ENCODE data around the gene ZNF467.

Gene ZNF467

DNA sequence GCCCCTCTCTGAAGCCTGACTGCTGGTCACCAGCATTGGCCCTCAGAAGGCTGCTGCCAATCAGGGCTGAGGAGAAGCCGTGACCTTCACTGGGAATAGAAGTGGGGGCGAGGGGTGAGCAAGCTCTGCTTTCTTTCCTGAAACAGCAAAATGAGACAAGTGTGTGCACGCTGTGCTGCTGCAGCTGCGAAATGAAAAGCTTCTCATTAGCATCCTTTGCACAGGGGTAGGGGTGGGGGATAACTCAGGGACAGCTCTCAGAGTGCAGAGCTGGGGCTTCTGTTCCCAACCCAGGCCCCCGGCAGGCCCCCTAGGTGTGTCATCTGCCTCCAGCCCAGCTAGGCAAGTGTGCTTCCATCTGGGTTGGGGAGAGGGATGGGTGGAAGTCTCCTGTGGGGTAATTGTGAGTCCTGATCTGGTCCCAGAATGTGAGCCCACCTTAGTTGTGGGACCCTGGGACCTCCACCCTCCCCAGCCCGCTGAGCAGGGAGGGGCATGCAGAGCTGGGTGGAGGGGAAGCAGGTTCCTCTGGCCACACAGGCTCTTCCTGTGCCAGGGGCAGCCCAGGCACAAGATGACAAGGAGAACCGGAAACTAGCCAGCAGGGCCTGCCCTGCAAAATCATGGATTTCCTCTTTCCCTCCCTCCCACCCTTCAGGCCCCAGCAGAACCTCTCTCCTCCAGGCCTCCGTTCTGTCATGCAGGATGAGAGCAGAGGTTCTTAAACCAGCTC, 22.2 kb downstream of the ZNF467 start:
- TF ChIP-seq CTCF (IDR thresholded peaks at IDR 0.05; ENCODE audit: low read depth, low read length) = no peak
- no peak overlapping the region for H3K4me3 ChIP-seq (ENCODE audit: low read depth, low read length)

- H3K4me3 ChIP-seq (ENCODE audit: low read depth, low read length) = no peak overlapping the region
- TF ChIP-seq CTCF (IDR thresholded peaks at IDR 0.05; ENCODE audit: low read depth, low read length) = no peak
Measured at GRCh38 chr7:149750122-149750845, 23.1 kb downstream of the ZNF467 start.

GRCh38 chr7:149748076-149748874, 25.1 kb downstream of the ZNF467 start:
- no peak overlapping the region for H3K4me3 ChIP-seq (ENCODE audit: low read depth, low read length)
- no peak for TF ChIP-seq CTCF (IDR thresholded peaks at IDR 0.05; ENCODE audit: low read depth, low read length)

DNA sequence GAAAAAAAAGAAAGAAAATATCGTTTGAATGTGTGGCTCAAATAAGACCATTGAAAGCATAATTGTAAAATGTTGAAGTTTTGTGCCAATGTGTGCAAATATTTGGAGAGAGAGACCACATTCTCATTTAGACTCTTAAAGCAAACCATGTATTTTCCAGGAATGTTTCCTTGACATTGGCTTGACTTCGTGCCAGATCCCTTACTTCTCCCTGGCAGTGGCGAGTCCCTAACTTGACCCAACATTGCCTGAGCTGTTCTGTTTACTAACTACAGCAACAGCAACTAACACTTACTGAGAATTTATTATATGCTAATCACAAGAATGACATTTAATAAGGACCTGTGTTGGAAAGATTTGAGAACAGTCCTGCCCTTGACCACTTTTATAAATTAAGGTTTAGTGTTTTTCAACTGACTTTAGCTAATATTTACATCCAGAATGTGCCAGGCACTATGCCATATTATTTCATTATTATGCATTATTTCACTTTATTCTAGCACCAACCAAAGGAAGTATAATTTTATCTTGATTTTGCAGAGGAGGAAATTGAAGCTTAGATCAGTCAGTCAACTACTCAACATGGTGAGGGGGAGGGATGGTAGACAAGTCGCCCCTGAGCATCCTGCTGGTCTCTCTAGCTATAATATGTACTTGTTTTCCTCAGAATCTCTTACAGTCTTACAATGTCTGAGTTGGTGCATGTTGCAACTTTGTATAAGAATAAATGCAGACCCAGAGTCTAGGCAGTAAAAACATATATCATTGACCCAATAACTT, 29.7 kb downstream of the ZNF467 start:
- TF ChIP-seq CTCF (IDR thresholded peaks at IDR 0.05; ENCODE audit: low read depth, low read length) = no peak
- no peak overlapping the region for H3K4me3 ChIP-seq (ENCODE audit: low read depth, low read length)

- TF ChIP-seq CTCF (IDR thresholded peaks at IDR 0.05; ENCODE audit: low read depth, low read length) = peak; percentile 97
- peak overlapping the region; percentile 37 for H3K4me3 ChIP-seq (ENCODE audit: low read depth, low read length)
Measured at GRCh38 chr7:149742075-149742701, 31.2 kb downstream of the ZNF467 start.

DNA sequence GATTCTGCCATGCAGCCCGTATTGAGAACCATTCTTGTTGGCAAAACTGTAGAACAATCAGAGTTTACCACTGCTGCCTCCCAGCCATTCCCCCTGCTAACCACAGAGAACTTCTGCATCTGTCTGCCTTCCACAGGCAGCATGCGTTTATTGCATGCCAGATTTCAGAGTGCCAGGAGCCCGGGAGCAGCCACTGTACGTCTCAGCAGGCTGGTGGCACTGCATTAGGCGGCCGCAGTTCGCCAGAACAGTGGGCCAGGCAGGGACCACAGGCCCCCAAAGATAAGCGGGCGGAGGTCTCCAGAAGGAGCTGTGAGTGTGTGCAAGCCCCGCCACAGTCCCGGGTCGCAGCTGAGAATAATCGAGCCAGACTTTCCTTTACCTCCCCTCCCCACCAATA, 31.8 kb downstream of the ZNF467 start:
- TF ChIP-seq CTCF (IDR thresholded peaks at IDR 0.05; ENCODE audit: low read depth, low read length) = no peak
- H3K4me3 ChIP-seq (ENCODE audit: low read depth, low read length) = no peak overlapping the region; the same call in 1 of the 2 replicates
